H4 (cell line): ENCODE results near the gene GPC3. TPM values are rescaled to one million over a fixed set of nuclear protein-coding genes. Genes with fewer than 3 reads are reported as not detected.
"Not testable (repeated sequence)": the region's sequence is repeated elsewhere in the genome, so short reads cannot be mapped to it uniquely, and the experiment has no call there.

ENCODE experiments used
- DNase-seq: peaks from one replicate; pipeline ENCODE4 v3.0.0-alpha.2; 2015; ENCODE audit warnings: low spot score
- total RNA-seq: library from RNA; depleted of rRNA; stranded (reverse); fragments of >200 nt; shearing (Covaris generic); gene quantifications from 2 replicates; pipeline ENCODE4 v1.2.3, GENCODE V29; 2014

GPC3 gene
- total RNA-seq, 1 experiment from 2014 or later = 0.06 TPM

- DNase-seq = no peak
These were observed 214.2 kb downstream of the GPC3 start for GRCh38 chrX:133771086-133771646.

DNA sequence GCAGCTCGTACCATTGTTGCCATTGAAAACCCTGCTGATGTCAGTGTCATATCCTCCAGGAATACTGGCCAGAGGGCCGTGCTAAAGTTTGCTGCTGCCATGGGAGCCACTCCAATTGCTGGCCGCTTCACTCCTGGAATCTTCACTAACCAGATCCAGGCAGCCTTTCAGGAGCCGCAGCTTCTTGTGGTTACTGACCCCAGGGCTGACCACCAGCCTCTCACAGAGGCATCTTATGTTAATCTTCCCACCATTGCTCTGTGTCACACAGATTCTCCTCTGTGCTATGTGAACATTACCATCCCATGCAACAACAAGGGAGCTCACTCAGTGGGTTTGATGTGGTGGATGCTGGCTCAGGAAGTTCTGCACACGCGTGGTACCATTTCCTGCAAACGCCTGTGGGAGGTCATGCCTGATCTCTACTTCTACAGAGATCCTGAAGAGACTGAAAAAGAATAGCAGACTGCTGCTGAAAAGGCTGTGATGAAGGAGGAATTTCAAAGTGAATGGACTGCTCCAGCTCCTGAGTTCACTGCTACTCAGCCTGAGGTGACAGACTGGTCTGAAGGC, 222.3 kb downstream of the GPC3 start:
- not testable (repeated sequence) for DNase-seq

GRCh38 chrX:133754657-133755056, 230.7 kb downstream of the GPC3 start:
- DNase-seq = no peak

- DNase-seq = no peak
These were observed 235.4 kb downstream of the GPC3 start for GRCh38 chrX:133749951-133750350.

DNA sequence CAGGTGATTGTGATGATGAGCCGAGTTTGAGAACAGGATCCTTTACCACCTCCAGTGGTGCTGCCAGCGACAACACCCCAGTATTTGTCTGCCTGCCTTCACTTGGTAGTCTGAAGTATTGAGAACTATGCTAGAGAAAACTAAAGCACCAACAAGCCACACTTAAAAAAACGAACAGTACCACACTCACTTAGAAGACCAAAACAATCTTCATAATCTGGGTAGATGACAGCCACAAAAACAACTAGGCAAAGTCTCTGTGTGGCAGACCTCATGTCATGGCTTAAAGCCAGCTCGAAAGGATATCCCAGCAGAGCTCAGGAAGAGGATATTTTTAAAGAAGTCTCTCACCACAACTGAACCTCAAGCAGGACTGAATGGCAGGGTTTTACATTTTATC, 236.0 kb downstream of the GPC3 start:
- DNase-seq = peak; percentile 6

GRCh38 chrX:133747196-133747595, 238.2 kb downstream of the GPC3 start:
- no peak for DNase-seq

GRCh38 chrX:133746593-133746992, 238.8 kb downstream of the GPC3 start:
- no peak for DNase-seq

- DNase-seq = no peak
These were observed 240.0 kb downstream of the GPC3 start for GRCh38 chrX:133745349-133745748.

GRCh38 chrX:133742602-133743305, 242.6 kb downstream of the GPC3 start:
- no peak for DNase-seq

GRCh38 chrX:133741303-133741702, 244.1 kb downstream of the GPC3 start:
- DNase-seq = no peak

- no peak for DNase-seq
These were observed 258.8 kb downstream of the GPC3 start for GRCh38 chrX:133726642-133727041.

GRCh38 chrX:133726211-133726630, 259.2 kb downstream of the GPC3 start:
- peak; percentile 51 for DNase-seq

DNA sequence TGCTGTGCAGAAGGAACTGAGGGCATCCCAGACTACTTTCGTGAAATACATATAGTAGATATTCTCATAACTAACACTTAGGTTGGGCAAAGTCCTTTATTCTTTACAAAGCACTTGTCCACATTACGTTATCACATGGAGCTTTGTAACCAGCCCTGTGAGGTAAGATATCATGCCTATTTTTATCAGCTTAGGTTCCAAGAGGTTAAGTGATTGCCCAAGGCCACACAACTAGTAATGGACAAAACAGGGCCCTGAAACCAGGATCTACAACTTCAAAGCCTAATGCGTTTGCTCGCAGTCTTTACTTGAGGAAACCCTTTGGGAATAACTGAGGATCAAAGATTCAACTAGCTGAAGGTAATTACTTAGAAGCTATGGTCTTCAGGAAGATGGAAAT, 261.5 kb downstream of the GPC3 start:
- DNase-seq = no peak

- no peak for DNase-seq
These were observed 262.6 kb downstream of the GPC3 start for GRCh38 chrX:133722756-133723155.

DNA sequence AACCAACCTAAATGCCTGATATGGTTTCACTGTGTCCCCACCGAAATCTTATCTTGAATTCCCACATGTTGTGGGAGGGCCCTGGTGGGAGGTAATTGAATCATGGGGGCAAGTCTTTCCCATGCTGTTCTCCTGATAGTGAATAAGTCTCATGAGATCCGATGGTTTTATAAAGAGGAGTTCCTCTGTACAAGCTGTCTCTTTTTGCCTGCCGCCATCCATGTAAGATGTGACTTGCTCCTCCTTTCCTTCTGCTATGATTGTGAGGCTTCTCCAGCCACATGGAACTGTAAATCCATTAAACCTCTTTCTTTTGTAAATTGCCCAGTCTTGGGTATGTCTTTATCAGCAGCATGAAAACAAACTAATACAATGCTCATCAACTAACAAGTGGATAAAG, 265.1 kb downstream of the GPC3 start:
- not testable (repeated sequence) for DNase-seq

DNA sequence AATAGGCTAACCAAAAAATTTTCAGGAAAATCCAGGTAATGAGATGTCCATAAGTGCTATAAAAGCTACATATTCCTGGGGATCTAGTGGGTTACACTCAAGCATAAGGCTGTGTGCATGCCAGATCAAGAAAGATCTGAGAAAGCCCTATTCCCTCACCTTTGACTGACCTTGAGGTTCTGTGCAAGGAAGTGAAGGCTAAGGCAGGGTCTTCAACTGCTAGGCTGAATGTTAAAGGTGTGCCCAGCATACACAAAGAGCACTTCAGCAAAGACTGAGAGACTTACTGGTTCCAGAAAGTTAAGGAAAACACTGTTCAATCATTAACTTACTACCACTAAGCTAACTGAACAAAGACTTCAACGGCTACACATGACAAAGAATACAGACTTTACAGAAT, 269.7 kb downstream of the GPC3 start:
- no peak for DNase-seq

DNA sequence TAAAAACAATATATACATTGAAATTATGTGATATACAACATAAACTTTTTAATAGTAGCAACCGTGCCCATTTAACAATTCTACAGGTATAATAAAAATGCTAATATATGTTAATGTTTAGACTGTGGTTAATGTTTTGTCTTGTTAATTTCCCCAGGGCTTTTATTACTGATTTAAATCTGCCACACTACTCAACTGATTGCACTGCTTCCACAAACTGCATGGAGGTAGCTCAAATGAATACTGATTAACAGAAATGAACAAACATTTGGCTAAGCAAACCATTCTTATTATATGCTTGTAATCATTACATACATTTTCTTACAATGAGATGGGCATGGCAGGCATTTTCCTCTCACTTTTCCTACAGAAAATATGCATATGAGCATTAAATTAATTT, 275.9 kb downstream of the GPC3 start:
- no peak for DNase-seq

DNA sequence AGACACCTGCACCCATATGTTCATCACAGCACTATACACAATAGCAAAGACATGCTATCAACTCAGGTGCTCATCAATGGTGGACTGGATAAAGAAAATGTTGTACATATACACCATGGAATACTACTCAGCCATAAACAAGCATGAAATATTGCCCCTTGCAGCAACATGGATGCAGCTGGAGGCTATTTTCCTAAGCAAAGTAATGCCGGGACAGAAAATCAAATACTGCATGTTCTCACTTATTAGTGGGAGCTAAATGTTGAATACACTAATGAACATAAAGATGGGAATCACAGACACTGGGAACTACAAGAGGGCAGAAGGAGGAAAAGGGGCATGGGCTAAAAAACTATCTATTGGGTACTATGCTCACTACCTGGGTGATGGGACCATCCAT, 278.5 kb downstream of the GPC3 start:
- no peak for DNase-seq

DNA sequence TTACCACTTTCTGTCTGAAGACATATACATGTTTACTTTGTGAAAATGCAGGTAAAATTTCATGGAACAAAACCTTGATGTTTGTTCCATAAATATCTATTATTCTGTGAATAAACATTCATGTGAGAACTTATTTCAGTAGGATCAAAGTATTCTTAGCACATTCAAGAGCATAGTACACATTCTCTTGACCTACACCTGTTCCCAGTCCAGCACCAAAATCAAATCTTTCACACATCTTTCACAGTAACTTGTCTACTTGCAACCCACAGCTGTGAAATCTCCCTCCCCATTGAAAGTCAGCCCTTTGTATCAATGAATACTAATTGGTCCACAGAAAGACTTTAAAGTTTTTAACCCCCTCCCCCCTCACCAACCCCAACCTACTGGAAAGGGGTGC, 283.2 kb downstream of the GPC3 start:
- DNase-seq = no peak

GRCh38 chrX:133699023-133699728, 286.2 kb downstream of the GPC3 start:
- DNase-seq = no peak

DNA sequence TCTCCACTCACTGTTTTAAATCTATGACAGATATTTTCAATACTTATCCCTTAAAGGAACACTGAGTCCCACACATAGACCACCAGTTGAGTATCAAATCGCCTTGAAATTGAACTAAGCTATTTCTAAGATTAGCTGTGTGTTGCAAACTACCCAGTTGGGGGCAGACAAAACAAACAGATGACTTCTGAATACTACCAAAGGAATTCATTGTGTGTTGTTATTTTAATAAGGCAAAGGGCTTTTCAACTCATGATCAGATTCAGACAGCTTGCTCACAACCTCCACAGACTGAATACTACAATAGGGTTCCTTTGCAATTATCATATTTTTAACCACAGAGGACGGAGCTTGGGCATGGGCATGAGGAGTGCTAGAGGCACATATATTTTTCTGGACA, 287.1 kb downstream of the GPC3 start:
- no peak for DNase-seq

DNA sequence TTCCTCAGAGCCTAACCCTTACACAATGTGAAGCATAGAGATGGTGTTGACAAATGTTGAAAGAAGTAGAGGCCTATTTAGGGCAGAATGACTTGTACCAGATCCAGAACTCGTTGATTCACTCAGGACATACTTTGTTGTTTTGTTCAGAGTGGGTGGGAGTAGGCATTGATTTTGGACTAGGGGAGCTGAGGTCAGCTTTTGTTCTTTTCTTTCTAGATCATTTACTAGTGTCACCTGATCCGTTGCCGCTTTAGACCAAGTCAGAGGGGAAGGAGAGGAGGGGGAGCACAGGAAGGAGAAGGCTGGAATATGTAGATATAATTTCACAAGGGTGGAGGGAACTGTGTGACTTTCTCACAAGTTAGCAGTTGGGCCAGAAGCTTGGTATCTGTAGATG, 287.7 kb downstream of the GPC3 start:
- no peak for DNase-seq
